DND-41 (cell line): ENCODE data around the gene SOX6.

Source experiments
- ATAC-seq: fragments of 200-7000 bp; cut with Tn5 transposase; 3 replicates; pipeline ENCODE4 v1.9.1; 2021; ENCODE audit warnings: low read depth; ENCODE audit not compliant: insufficient read depth
- DNase-seq: peaks from one replicate; pipeline ENCODE4 v3.0.0-alpha.2; 2020
- H2AFZ ChIP-seq: 2 replicates; pipeline ENCODE4 v1.6.0; 2012; ENCODE audit warnings: low read depth, low read length
- H3K27ac ChIP-seq: 2 replicates; pipeline ENCODE4 v1.5.1; 2012; ENCODE audit warnings: low read length, inconsistent platforms
- H3K27me3 ChIP-seq: fragments of 200-600 bp; sonication (generic); 2 replicates; pipeline ENCODE4 v1.6.0; 2012; ENCODE audit warnings: low read length, mild to moderate bottlenecking, inconsistent platforms; ENCODE audit not compliant: insufficient read depth, poor library complexity
- H3K36me3 ChIP-seq: 2 replicates; pipeline ENCODE4 v1.5.1; 2012; ENCODE audit warnings: low read length, inconsistent platforms; ENCODE audit not compliant: insufficient read depth
- H3K4me1 ChIP-seq: 2 replicates; pipeline ENCODE4 v1.5.1; 2012; ENCODE audit warnings: mild to moderate bottlenecking, low read length; ENCODE audit not compliant: insufficient read depth
- H3K4me2 ChIP-seq: 2 replicates; pipeline ENCODE4 v1.6.0; 2012; ENCODE audit warnings: mild to moderate bottlenecking, moderate library complexity, low read length, inconsistent platforms; ENCODE audit not compliant: insufficient read depth
- H3K4me3 ChIP-seq, 2 experiments: fragments of 200-600 bp in 1 of 2; shearing (Covaris generic) in 1 of 2; 2 replicates each; pipeline ENCODE4 v1.5.1; 2012 to 2016; ENCODE audit warnings: inconsistent platforms in 2 of 2, low read length in 2 of 2, mild to moderate bottlenecking in 2 of 2, low read depth in 1 of 2, moderate library complexity in 1 of 2
- H3K79me2 ChIP-seq: 2 replicates; pipeline ENCODE4 v1.6.0; 2012; ENCODE audit warnings: low read length, inconsistent platforms; ENCODE audit not compliant: insufficient read depth
- H3K9ac ChIP-seq: 2 replicates; pipeline ENCODE4 v1.6.0; 2012; ENCODE audit warnings: low read depth, mild to moderate bottlenecking, inconsistent platforms, low read length, moderate library complexity
- H3K9me3 ChIP-seq: 2 replicates; pipeline ENCODE4 v1.5.1; 2012; ENCODE audit warnings: low read length, moderate library complexity, mild to moderate bottlenecking, inconsistent platforms; ENCODE audit not compliant: insufficient read depth, severe bottlenecking
- H4K20me1 ChIP-seq: 2 replicates; pipeline ENCODE4 v1.6.0; 2012; ENCODE audit warnings: low read length; ENCODE audit not compliant: insufficient read depth
- EZH2 ChIP-seq: IDR thresholded peaks from 3 replicates; pipeline ENCODE4 v1.6.1; 2012; ENCODE audit warnings: borderline replicate concordance, low read depth, mild to moderate bottlenecking, moderate library complexity, low read length, inconsistent platforms; ENCODE audit not compliant: severe bottlenecking
- TF ChIP-seq, protein P1 (sequence below): IDR thresholded peaks from 2 replicates; pipeline ENCODE4 v1.5.1; 2012; ENCODE audit warnings: borderline replicate concordance, low read length, moderate library complexity, mild to moderate bottlenecking; ENCODE audit not compliant: poor library complexity, severe bottlenecking; ENCODE audit errors: extremely low read depth

The SOX6 gene

GRCh38 chr11:16191212-16191867 lies 165.0 kb downstream of the SOX6 start:
- H3K4me1 ChIP-seq, result no peaks in the 10 kb centered on the region
- no peak overlapping the region for H3K9ac ChIP-seq
- DNase-seq, result no peak
- H3K27ac ChIP-seq, result no peak overlapping the region
- H3K79me2 ChIP-seq, result no peaks in the 10 kb centered on the region
- no peak for TF ChIP-seq EZH2
- TF ChIP-seq, protein P1, sequence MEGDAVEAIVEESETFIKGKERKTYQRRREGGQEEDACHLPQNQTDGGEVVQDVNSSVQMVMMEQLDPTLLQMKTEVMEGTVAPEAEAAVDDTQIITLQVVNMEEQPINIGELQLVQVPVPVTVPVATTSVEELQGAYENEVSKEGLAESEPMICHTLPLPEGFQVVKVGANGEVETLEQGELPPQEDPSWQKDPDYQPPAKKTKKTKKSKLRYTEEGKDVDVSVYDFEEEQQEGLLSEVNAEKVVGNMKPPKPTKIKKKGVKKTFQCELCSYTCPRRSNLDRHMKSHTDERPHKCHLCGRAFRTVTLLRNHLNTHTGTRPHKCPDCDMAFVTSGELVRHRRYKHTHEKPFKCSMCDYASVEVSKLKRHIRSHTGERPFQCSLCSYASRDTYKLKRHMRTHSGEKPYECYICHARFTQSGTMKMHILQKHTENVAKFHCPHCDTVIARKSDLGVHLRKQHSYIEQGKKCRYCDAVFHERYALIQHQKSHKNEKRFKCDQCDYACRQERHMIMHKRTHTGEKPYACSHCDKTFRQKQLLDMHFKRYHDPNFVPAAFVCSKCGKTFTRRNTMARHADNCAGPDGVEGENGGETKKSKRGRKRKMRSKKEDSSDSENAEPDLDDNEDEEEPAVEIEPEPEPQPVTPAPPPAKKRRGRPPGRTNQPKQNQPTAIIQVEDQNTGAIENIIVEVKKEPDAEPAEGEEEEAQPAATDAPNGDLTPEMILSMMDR, result no peak
- H2AFZ ChIP-seq, result no peak overlapping the region
- H3K27me3 ChIP-seq, result peaks cover 3% of the 10 kb centered on the region
- H4K20me1 ChIP-seq, result no peaks in the 10 kb centered on the region
- H3K9me3 ChIP-seq, result no peaks in the 10 kb centered on the region
- H3K4me2 ChIP-seq, result no peak overlapping the region
- no peaks in the 10 kb centered on the region for H3K36me3 ChIP-seq
- ATAC-seq, result no peak
- no peak overlapping the region for H3K4me3 ChIP-seq

DNA sequence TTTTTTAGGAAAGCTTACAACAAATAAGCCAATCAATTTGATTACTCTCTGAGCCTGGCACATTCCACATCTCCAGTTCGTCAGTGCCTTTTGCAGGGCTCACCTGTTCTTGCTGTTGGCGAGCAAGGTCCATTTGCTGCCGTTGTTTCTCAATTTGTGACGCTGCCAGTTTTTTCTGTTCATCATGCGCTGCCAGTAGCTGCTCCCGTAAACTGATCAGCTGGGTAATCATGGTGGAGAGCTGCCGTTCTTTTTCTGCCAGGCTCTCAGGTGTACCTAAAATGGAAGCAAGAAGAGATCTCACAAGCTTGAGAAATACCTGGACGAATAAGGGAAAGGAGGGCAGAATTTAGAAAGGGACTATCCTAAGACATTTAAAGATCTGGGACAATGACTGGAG lies 169.7 kb downstream of the SOX6 start:
- DNase-seq (no peak), ATAC-seq (no peak)
- H3K4me1 ChIP-seq, result no peaks in the 10 kb centered on the region
- H3K27ac ChIP-seq, result no peak overlapping the region
- H3K4me3 ChIP-seq, result no peak overlapping the region
- H3K36me3 ChIP-seq, result no peaks in the 10 kb centered on the region
- H3K79me2 ChIP-seq, result no peaks in the 10 kb centered on the region
- H3K4me2 ChIP-seq, result no peak overlapping the region
- no peaks in the 10 kb centered on the region for H4K20me1 ChIP-seq
- H3K9ac ChIP-seq, result no peak overlapping the region
- no peak for TF ChIP-seq EZH2
- TF ChIP-seq, protein P1, result no peak
- H3K9me3 ChIP-seq, result no peaks in the 10 kb centered on the region
- no peak overlapping the region for H2AFZ ChIP-seq
- peaks cover 3% of the 10 kb centered on the region for H3K27me3 ChIP-seq

- ATAC-seq (no peak), DNase-seq (no peak)
- TF ChIP-seq, protein P1, result no peak
- no peak for TF ChIP-seq EZH2
- Histone ChIP-seq H3K36me3 (no peaks in the 10 kb centered on the region), H3K4me1 (no peaks in the 10 kb centered on the region), H3K9me3 (no peaks in the 10 kb centered on the region), H3K4me2 (no peak overlapping the region), H3K27me3 (no peaks in the 10 kb centered on the region), H4K20me1 (no peaks in the 10 kb centered on the region), H2AFZ (no peak overlapping the region), H3K79me2 (no peaks in the 10 kb centered on the region), H3K4me3 (no peak overlapping the region), H3K9ac (no peak overlapping the region), H3K27ac (no peak overlapping the region)
Observed at GRCh38 chr11:16185042-16185441, 171.3 kb downstream of the SOX6 start.

DNA sequence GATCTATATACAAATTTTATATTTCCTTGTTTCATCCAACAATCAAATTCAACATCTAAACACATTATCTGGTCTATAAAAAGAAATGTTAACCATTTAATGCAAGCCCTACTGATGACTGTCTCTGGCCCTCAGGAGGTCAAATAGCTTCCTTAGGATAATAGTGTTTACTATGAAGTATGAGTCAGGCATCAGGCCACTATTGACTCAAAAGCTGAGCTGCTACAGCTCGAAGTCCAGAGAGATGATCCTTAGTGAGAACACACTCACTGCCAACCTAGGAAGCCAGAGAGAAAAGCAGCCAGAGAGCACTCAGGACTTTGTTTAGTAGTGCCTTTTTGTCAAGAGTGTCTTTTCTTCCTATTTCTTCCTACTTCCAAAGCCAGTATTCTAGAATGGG lies 171.8 kb downstream of the SOX6 start:
- DNase-seq (no peak), ATAC-seq (no peak)
- Histone ChIP-seq H3K4me2 (no peak overlapping the region), H3K4me1 (no peaks in the 10 kb centered on the region), H3K27me3 (no peaks in the 10 kb centered on the region), H2AFZ (no peak overlapping the region), H4K20me1 (no peaks in the 10 kb centered on the region), H3K79me2 (no peaks in the 10 kb centered on the region), H3K4me3 (no peak overlapping the region), H3K27ac (no peak overlapping the region), H3K9ac (no peak overlapping the region), H3K9me3 (no peaks in the 10 kb centered on the region), H3K36me3 (no peaks in the 10 kb centered on the region)
- TF ChIP-seq, protein P1, result no peak
- TF ChIP-seq EZH2, result no peak
